WTC11 (cell line): ENCODE measurements around the gene HDAC8.

ENCODE experiments used
- ATF1 ChIP-seq: sonication (generic); formaldehyde crosslinking; IDR thresholded peaks from 2 replicates; pipeline ENCODE4 v1.8.1; 2023; ENCODE audit warnings: mild to moderate bottlenecking, moderate library complexity, missing genetic modification reagents
- CBFB ChIP-seq: sonication (generic); formaldehyde crosslinking; IDR thresholded peaks from 2 replicates; pipeline ENCODE4 v1.8.1; 2022; ENCODE audit warnings: mild to moderate bottlenecking, low read depth, missing genetic modification reagents
- CREB1 ChIP-seq: sonication (generic); formaldehyde crosslinking; IDR thresholded peaks from 2 replicates; pipeline ENCODE4 v1.8.0; 2023; ENCODE audit warnings: mild to moderate bottlenecking, missing genetic modification reagents
- ELF4 ChIP-seq: sonication (generic); formaldehyde crosslinking; IDR thresholded peaks from 2 replicates; pipeline ENCODE4 v1.8.1; 2022; ENCODE audit warnings: low read depth, mild to moderate bottlenecking, moderate library complexity, missing genetic modification reagents
- ESRRA ChIP-seq: sonication (generic); formaldehyde crosslinking; IDR thresholded peaks from 2 replicates; pipeline ENCODE4 v1.8.1; 2022; ENCODE audit warnings: mild to moderate bottlenecking, missing genetic modification reagents, borderline replicate concordance
- JUN ChIP-seq: sonication (generic); formaldehyde crosslinking; IDR thresholded peaks from 2 replicates; pipeline ENCODE4 v1.8.0; 2023; ENCODE audit warnings: mild to moderate bottlenecking, missing genetic modification reagents
- NFATC4 ChIP-seq: fragments of 250-450 bp; sonication (Bioruptor Pico); IDR thresholded peaks from 2 replicates; pipeline ENCODE4 v1.9.0; 2021; ENCODE audit warnings: mild to moderate bottlenecking
- NR3C1 ChIP-seq: sonication (generic); formaldehyde crosslinking; conservative IDR thresholded peaks from 2 replicates; pipeline ENCODE4 v1.8.1; 2023; ENCODE audit warnings: low read depth, mild to moderate bottlenecking, missing genetic modification reagents
- SP1 ChIP-seq: sonication (generic); formaldehyde crosslinking; conservative IDR thresholded peaks from 2 replicates; pipeline ENCODE4 v1.8.1; 2022; ENCODE audit warnings: missing genetic modification reagents
- STAT6 ChIP-seq: sonication (generic); formaldehyde crosslinking; conservative IDR thresholded peaks from 2 replicates; pipeline ENCODE4 v1.8.1; 2023; ENCODE audit warnings: mild to moderate bottlenecking, low read depth, missing genetic modification reagents, moderate library complexity
- ZNF138 ChIP-seq: sonication (generic); formaldehyde crosslinking; conservative IDR thresholded peaks from 2 replicates; pipeline ENCODE4 v1.8.1; 2022; ENCODE audit warnings: mild to moderate bottlenecking, moderate library complexity, missing genetic modification reagents
- TF ChIP-seq, protein P1 (sequence below): fragments of 200-600 bp; IDR thresholded peaks from 2 replicates; pipeline ENCODE4 v1.8.0; 2022; ENCODE audit warnings: antibody characterized with exemption
- TF ChIP-seq, protein P2 (sequence below): fragments of 250-450 bp; sonication (Bioruptor Pico); IDR thresholded peaks from 2 replicates; pipeline ENCODE4 v2.1.2; 2022; ENCODE audit warnings: mild to moderate bottlenecking, moderate library complexity

DNA sequence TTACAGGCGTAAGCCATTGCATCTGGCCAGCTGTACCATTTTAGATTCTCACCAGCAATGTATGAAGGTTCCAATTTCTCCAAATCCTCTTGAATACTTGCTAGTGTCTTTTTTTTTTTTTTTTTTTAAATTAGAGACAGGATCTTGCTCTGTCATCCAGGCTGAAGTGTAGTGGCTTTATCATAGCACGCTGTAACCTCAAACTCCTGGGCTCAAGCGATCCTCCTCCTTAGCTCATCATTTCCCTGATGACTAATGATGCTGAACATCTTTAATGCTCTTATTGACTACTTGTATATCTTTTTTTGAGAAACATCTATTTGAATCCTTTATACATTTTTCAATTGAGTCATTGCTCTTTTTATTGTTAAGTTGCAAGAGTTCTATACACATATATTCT is 40.3 kb downstream of the HDAC8 start:
- TF ChIP-seq SP1 (CRISPR knock-in tag): no peak
- no peak for TF ChIP-seq CBFB (CRISPR knock-in tag)
- TF ChIP-seq, protein P1, sequence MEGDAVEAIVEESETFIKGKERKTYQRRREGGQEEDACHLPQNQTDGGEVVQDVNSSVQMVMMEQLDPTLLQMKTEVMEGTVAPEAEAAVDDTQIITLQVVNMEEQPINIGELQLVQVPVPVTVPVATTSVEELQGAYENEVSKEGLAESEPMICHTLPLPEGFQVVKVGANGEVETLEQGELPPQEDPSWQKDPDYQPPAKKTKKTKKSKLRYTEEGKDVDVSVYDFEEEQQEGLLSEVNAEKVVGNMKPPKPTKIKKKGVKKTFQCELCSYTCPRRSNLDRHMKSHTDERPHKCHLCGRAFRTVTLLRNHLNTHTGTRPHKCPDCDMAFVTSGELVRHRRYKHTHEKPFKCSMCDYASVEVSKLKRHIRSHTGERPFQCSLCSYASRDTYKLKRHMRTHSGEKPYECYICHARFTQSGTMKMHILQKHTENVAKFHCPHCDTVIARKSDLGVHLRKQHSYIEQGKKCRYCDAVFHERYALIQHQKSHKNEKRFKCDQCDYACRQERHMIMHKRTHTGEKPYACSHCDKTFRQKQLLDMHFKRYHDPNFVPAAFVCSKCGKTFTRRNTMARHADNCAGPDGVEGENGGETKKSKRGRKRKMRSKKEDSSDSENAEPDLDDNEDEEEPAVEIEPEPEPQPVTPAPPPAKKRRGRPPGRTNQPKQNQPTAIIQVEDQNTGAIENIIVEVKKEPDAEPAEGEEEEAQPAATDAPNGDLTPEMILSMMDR: no peak
- TF ChIP-seq ESRRA: no peak
- TF ChIP-seq, protein P2, sequence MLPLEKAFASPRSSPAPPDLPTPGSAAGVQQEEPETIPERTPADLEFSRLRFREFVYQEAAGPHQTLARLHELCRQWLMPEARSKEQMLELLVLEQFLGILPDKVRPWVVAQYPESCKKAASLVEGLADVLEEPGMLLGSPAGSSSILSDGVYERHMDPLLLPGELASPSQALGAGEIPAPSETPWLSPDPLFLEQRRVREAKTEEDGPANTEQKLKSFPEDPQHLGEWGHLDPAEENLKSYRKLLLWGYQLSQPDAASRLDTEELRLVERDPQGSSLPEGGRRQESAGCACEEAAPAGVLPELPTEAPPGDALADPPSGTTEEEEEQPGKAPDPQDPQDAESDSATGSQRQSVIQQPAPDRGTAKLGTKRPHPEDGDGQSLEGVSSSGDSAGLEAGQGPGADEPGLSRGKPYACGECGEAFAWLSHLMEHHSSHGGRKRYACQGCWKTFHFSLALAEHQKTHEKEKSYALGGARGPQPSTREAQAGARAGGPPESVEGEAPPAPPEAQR (CRISPR knock-in tag): no peak
- no peak for TF ChIP-seq ATF1
- TF ChIP-seq ZNF138 (CRISPR knock-in tag): no peak
- no peak for TF ChIP-seq STAT6 (CRISPR knock-in tag)
- TF ChIP-seq JUN (CRISPR knock-in tag): no peak
- TF ChIP-seq ELF4: no peak
- no peak for TF ChIP-seq NR3C1 (CRISPR knock-in tag)
- no peak for TF ChIP-seq CREB1
- no peak for TF ChIP-seq NFATC4 (CRISPR knock-in tag)
